ENCODE measurements around the gene TRIM54. TPM values are rescaled to one million over a fixed set of nuclear protein-coding genes. Genes with fewer than 3 reads are reported as not detected.

TRIM54 gene, protein sequence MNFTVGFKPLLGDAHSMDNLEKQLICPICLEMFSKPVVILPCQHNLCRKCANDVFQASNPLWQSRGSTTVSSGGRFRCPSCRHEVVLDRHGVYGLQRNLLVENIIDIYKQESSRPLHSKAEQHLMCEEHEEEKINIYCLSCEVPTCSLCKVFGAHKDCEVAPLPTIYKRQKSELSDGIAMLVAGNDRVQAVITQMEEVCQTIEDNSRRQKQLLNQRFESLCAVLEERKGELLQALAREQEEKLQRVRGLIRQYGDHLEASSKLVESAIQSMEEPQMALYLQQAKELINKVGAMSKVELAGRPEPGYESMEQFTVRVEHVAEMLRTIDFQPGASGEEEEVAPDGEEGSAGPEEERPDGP
- total RNA-seq = under 1 TPM in 4 of 7 donors, not detected in 3; 0.12 to 0.72 (median 0.49) TPM
- polyA plus RNA-seq = under 1 TPM; 0.20 to 0.21 TPM
- long read RNA-seq, donor 1 = 0 reads
- long read RNA-seq, donor 2 = 0 reads
- long read RNA-seq, donor 3 = 0 reads

DNA sequence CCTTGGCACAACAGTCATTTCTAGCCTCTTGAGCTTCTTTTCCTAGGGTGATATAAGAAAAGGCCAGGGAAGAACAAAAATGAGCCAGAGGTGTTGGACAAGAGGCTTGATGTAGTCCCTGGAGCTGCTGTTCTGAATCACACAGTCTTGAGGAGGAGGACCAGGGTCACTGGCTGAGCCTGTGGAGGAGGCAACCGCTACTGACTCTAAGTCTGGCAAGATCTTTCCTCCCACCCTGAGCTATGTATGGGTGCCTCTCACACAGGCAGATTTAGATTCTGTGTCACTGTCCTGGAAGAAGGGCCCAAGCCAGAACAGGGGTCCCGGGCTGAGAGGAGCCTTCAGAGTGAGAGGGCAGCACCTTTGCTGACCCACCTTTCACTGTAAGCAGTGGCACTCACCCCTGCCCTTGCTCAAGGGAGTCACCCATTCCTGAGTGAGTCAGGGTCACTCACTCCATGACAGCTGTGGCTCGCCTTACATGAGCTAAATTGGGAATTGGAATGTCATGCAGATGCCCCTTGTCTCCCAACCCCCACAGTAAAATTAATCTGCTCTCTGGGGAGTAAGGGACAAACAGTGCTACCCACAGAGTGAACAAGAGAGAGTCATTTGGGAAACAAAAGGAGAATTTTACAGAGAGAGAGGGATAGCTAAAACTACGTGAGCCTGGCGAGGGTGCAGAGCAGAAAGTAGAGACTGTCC, at the start of gene TRIM54:
Gene TRIM54 (plus strand): TSS at position 575 of the 705 bp plus-strand sequence. CDS start 303 bp downstream, outside the sequence.
- WGBS, 3 donors = 47 to 51% (median 51%) methylated on average over 5 of the region's 5 CpGs

DNA sequence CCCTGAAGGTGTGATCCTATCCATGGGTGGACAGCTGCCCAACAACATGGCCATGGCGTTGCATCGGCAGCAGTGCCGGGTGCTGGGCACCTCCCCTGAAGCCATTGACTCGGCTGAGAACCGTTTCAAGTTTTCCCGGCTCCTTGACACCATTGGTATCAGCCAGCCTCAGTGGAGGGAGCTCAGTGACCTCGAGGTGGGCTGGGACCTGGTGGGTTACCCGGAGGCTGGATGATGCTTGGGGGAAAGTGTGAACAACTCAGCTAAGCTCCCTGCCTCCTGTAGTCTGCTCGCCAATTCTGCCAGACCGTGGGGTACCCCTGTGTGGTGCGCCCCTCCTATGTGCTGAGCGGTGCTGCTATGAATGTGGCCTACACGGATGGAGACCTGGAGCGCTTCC, 48.9 kb upstream of the TRIM54 start:
- no peaks in the 10 kb centered on the region for H3K36me3 ChIP-seq
- TF ChIP-seq, protein P1, sequence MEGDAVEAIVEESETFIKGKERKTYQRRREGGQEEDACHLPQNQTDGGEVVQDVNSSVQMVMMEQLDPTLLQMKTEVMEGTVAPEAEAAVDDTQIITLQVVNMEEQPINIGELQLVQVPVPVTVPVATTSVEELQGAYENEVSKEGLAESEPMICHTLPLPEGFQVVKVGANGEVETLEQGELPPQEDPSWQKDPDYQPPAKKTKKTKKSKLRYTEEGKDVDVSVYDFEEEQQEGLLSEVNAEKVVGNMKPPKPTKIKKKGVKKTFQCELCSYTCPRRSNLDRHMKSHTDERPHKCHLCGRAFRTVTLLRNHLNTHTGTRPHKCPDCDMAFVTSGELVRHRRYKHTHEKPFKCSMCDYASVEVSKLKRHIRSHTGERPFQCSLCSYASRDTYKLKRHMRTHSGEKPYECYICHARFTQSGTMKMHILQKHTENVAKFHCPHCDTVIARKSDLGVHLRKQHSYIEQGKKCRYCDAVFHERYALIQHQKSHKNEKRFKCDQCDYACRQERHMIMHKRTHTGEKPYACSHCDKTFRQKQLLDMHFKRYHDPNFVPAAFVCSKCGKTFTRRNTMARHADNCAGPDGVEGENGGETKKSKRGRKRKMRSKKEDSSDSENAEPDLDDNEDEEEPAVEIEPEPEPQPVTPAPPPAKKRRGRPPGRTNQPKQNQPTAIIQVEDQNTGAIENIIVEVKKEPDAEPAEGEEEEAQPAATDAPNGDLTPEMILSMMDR (IDR thresholded peaks at IDR 0.05) = no peak
- TF ChIP-seq EP300 (IDR thresholded peaks at IDR 0.05) (no peak), POLR2A (IDR thresholded peaks at IDR 0.05) (no peak)
- no peak overlapping the region for H3K4me3 ChIP-seq
- intact Hi-C loops (cut with DNase I) = no loop called here
- H3K9me3 ChIP-seq = no peaks in the 10 kb centered on the region
- WGBS, 3 donors = 88 to 95% (median 93%) methylated on average over 14 of the region's 14 CpGs
- H3K27ac ChIP-seq = no peak overlapping the region
- DNase-seq = no peak
- no peaks in the 10 kb centered on the region for H3K4me1 ChIP-seq (ENCODE audit: insufficient read depth)
- H3K27me3 ChIP-seq = no peaks in the 10 kb centered on the region

More for the DNA sequence above, at the start of gene TRIM54:
- Histone ChIP-seq H3K4me3 (no peak within 1 kb of the TSS), H3K27ac (no peak within 1 kb of the TSS), H3K36me3 (no peaks in the 10 kb centered on the region), H3K27me3 (no peaks in the 10 kb centered on the region), H3K9me3 (no peaks in the 10 kb centered on the region), H3K4me1 (ENCODE audit: insufficient read depth) (no peaks in the 10 kb centered on the region)
- intact Hi-C loops (cut with DNase I) = loop anchor here in 3 of 4 donors (5.0 to 10.0 kb wide), 4 partner anchors 185 to 437 kb away; partner anchors contain the start of gene DPYSL5 (in 2 of the 3)
- TF ChIP-seq EP300 (IDR thresholded peaks at IDR 0.05) = no peak
- no peak for DNase-seq

DNA sequence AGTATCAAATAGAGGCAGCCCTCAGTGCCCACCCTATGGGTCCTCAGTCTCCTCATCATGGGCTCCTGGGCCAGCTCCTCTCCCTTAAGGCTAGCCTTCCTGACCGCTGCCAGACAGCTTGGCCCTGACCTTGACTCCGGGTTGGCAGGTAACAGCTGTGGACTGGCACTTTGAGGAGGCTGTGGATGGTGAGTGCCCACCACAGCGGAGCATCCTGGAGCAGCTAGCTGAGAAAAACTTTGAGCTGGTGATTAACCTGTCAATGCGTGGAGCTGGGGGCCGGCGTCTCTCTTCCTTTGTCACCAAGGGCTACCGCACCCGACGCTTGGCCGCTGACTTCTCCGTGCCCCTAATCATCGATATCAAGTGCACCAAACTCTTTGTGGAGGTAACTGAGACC, 46.1 kb upstream of the TRIM54 start:
- H3K27me3 ChIP-seq = no peaks in the 10 kb centered on the region
- intact Hi-C loops (cut with DNase I) = no loop called here
- 88 to 93% (median 88%) methylated on average over 12 of the region's 12 CpGs for WGBS, 3 donors
- TF ChIP-seq, protein P1 (IDR thresholded peaks at IDR 0.05) = no peak
- TF ChIP-seq EP300 (IDR thresholded peaks at IDR 0.05) (no peak), POLR2A (IDR thresholded peaks at IDR 0.05) (no peak)
- no peak for DNase-seq
- H3K4me3 ChIP-seq = no peak overlapping the region
- no peaks in the 10 kb centered on the region for H3K36me3 ChIP-seq
- no peaks in the 10 kb centered on the region for H3K4me1 ChIP-seq (ENCODE audit: insufficient read depth)
- no peak overlapping the region for H3K27ac ChIP-seq
- H3K9me3 ChIP-seq = no peaks in the 10 kb centered on the region

GRCh38 chr2:27236626-27237025, 45.6 kb upstream of the TRIM54 start:
- TF ChIP-seq, protein P1 (IDR thresholded peaks at IDR 0.05) = no peak
- no peak for TF ChIP-seq EP300 (IDR thresholded peaks at IDR 0.05)
- TF ChIP-seq POLR2A (IDR thresholded peaks at IDR 0.05) = no peak
- DNase-seq = no peak
- H3K36me3 ChIP-seq = no peaks in the 10 kb centered on the region
- 87 to 90% (median 88%) methylated on average over 3 of the region's 3 CpGs for WGBS, 3 donors
- no peaks in the 10 kb centered on the region for H3K9me3 ChIP-seq
- H3K4me1 ChIP-seq (ENCODE audit: insufficient read depth) = no peaks in the 10 kb centered on the region
- H3K27ac ChIP-seq = no peak overlapping the region
- intact Hi-C loops (cut with DNase I) = no loop called here
- no peak overlapping the region for H3K4me3 ChIP-seq
- H3K27me3 ChIP-seq = no peaks in the 10 kb centered on the region

All from ovary (tissue), 10 donors.